HepG2 (cell line): ENCODE measurements around the gene RPS6KB2. TPM values are rescaled to one million over a fixed set of nuclear protein-coding genes. Genes with fewer than 3 reads are reported as not detected.

Experiments used
- IRF2 ChIP-seq: IDR thresholded peaks from 2 replicates; pipeline ENCODE4 v1.6.1; 2018; ENCODE audit warnings: missing genetic modification reagents, missing compliant biosample characterization
- KDM2A ChIP-seq: sonication (generic); formaldehyde crosslinking; IDR thresholded peaks from 2 replicates; pipeline ENCODE4 v1.4.0; 2020; ENCODE audit warnings: low read depth, missing genetic modification reagents, borderline replicate concordance
- KLF13 ChIP-seq: sonication (generic); formaldehyde crosslinking; IDR thresholded peaks from 2 replicates; pipeline ENCODE4 v1.4.0; 2020; ENCODE audit warnings: mild to moderate bottlenecking, missing genetic modification reagents
- LCORL ChIP-seq, 2 experiments: fragments of 450-650 bp in 1 of 2; sonication (generic) in 1 of 2; formaldehyde crosslinking in 1 of 2; IDR thresholded peaks; 2 replicates each; pipeline versions ENCODE4 v1.5.0 to v1.6.1; 2017 to 2020; ENCODE audit warnings: antibody characterized with exemption in 1 of 2, missing genetic modification reagents in 1 of 2
- MLLT10 ChIP-seq: sonication (generic); formaldehyde crosslinking; IDR thresholded peaks from 2 replicates; pipeline ENCODE4 v1.4.0; 2020; ENCODE audit warnings: missing genetic modification reagents
- NFIC ChIP-seq: IDR thresholded peaks from 2 replicates; pipeline ENCODE4 v1.6.1; 2012; ENCODE audit warnings: mild to moderate bottlenecking, low read length, inconsistent platforms
- RARG ChIP-seq: sonication (generic); formaldehyde crosslinking; IDR thresholded peaks from 2 replicates; pipeline ENCODE4 v1.4.0; 2020; ENCODE audit warnings: low read depth, mild to moderate bottlenecking, missing genetic modification reagents
- SP5 ChIP-seq: IDR thresholded peaks from 2 replicates; pipeline ENCODE4 v1.6.1; 2016; ENCODE audit warnings: low read depth, borderline replicate concordance
- TARDBP ChIP-seq: sonication (generic); formaldehyde crosslinking; IDR thresholded peaks from 2 replicates; pipeline ENCODE4 v1.8.0; 2022; ENCODE audit warnings: mild to moderate bottlenecking, missing genetic modification reagents
- ZBTB42 ChIP-seq: sonication (generic); formaldehyde crosslinking; IDR thresholded peaks from 2 replicates; pipeline ENCODE4 v1.5.0; 2020; ENCODE audit warnings: mild to moderate bottlenecking, missing genetic modification reagents
- ZC3H13 ChIP-seq: sonication (generic); formaldehyde crosslinking; IDR thresholded peaks from 2 replicates; pipeline ENCODE4 v1.8.1; 2023; ENCODE audit warnings: mild to moderate bottlenecking, missing genetic modification reagents, moderate library complexity
- ZFP36L2 ChIP-seq: sonication (generic); formaldehyde crosslinking; IDR thresholded peaks from 2 replicates; pipeline ENCODE4 v1.4.0; 2020; ENCODE audit warnings: missing genetic modification reagents
- ZSCAN31 ChIP-seq: sonication (generic); formaldehyde crosslinking; IDR thresholded peaks from 2 replicates; pipeline ENCODE4 v1.5.0; 2020; ENCODE audit warnings: low read depth, mild to moderate bottlenecking, missing genetic modification reagents
- polyA plus RNA-seq, 8 experiments: library from polyadenylated mRNA; depleted of rRNA in 3 of 8; stranded (reverse) in 7 of 8; unstranded in 1 of 8; fragments of >200 nt; fragmentation: Illumina TruSeq in 4 of 8; extraction: Trizol in 4 of 8; gene quantifications; 2 replicates each; pipeline versions ENCODE4 v1.2.1 to v1.2.3, GENCODE V29; 2011 to 2016; ENCODE audit warnings: low read depth in 4 of 8, missing spikeins in 1 of 8, mixed read lengths in 1 of 8; ENCODE audit not compliant: insufficient read depth in 1 of 8
- total RNA-seq, 5 experiments: library from RNA; depleted of rRNA; stranded (reverse); fragments of >200 nt; fragmentation: Illumina TruSeq; extraction: Trizol; gene quantifications; 2 replicates each; pipeline ENCODE4 v1.2.3, GENCODE V29; 2016; ENCODE audit warnings: low read depth in 1 of 5
- TF ChIP-seq, protein P1 (sequence below): sonication (generic); formaldehyde crosslinking; IDR thresholded peaks from 2 replicates; pipeline ENCODE4 v1.4.0; 2020; ENCODE audit warnings: missing genetic modification reagents, mild to moderate bottlenecking, borderline replicate concordance
- TF ChIP-seq, protein P2 (sequence below), 2 experiments: fragments of 450-650 bp in 1 of 2; sonication (generic) in 1 of 2; formaldehyde crosslinking in 1 of 2; IDR thresholded peaks; 2 replicates each; pipeline versions ENCODE4 v1.6.1 to v1.8.0; 2016 to 2022; ENCODE audit warnings: antibody characterized with exemption in 1 of 2, mild to moderate bottlenecking in 1 of 2, missing genetic modification reagents in 1 of 2
- TF ChIP-seq, protein P3 (sequence below): sonication (generic); formaldehyde crosslinking; IDR thresholded peaks from 2 replicates; pipeline ENCODE4 v1.5.0; 2020; ENCODE audit warnings: missing genetic modification reagents

The RPS6KB2 gene
- total and polyA plus RNA-seq, 2 of the 13 experiments (the other 11 are each of a cell fraction or from before 2014, with no cell fraction given), result 52.9 to 54.8 TPM

DNA sequence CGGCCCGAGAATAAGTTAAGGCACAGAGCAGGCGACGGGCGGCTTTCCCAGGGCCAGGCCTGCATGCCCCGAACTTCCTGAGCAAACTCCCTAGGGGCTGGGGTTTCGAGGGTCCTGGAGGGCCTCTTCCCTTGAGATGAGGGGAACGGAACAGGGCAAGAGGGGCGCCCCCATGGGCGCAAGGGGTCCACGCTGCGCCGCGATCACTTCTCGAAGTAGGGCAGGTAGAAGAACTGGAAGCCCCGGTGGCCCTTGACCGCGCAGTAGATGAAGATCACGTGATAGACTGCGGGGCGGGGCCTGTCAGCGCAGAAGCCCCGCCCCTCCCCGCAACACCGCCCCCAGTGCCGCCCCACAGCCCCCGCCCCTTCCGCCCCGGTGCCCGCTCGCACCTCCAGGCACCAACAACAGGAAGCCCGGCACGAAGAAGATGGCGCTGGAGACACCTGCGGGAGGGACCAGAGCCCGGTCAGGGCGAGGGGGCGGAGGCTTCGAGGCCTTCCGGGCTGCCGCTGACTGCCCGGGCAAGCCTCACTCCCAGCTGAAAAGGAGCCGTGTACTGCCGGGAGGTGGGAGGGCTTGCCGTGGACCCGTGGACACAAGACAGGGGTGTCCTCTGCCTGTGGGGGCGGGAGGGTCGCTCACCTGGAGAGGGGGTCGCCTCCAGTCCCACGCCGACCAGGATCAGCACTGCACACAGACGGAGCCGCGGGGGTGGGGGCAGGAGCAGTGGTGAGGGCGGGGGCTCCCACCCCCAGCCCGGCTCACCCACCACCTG, 36.3 kb downstream of the RPS6KB2 start (continued):
- TF ChIP-seq, protein P1, sequence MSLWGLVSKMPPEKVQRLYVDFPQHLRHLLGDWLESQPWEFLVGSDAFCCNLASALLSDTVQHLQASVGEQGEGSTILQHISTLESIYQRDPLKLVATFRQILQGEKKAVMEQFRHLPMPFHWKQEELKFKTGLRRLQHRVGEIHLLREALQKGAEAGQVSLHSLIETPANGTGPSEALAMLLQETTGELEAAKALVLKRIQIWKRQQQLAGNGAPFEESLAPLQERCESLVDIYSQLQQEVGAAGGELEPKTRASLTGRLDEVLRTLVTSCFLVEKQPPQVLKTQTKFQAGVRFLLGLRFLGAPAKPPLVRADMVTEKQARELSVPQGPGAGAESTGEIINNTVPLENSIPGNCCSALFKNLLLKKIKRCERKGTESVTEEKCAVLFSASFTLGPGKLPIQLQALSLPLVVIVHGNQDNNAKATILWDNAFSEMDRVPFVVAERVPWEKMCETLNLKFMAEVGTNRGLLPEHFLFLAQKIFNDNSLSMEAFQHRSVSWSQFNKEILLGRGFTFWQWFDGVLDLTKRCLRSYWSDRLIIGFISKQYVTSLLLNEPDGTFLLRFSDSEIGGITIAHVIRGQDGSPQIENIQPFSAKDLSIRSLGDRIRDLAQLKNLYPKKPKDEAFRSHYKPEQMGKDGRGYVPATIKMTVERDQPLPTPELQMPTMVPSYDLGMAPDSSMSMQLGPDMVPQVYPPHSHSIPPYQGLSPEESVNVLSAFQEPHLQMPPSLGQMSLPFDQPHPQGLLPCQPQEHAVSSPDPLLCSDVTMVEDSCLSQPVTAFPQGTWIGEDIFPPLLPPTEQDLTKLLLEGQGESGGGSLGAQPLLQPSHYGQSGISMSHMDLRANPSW (CRISPR knock-in tag), result 0 out of 2 replicates have a peak, but pooled peaks have one; percentile 14
- TF ChIP-seq MLLT10 (CRISPR knock-in tag) (no peak), SP5 (CRISPR knock-in tag) (peak; percentile 42; the same call in 1 of the 2 replicates), TARDBP (CRISPR knock-in tag) (peak; percentile 41; the same call in 1 of the 2 replicates), KLF13 (0 out of 2 replicates have a peak, but pooled peaks have one; percentile 8), NFIC (no peak), RARG (CRISPR knock-in tag) (no peak), ZBTB42 (CRISPR knock-in tag) (no peak), LCORL (IDR thresholded peaks at IDR 0.05) (no peak), LCORL (CRISPR knock-in tag; IDR thresholded peaks at IDR 0.05) (peak; percentile 51; the same call in 1 of the 2 replicates), ZC3H13 (0 out of 2 replicates have a peak, but pooled peaks have one; percentile 39), ZSCAN31 (CRISPR knock-in tag) (no peak), KDM2A (CRISPR knock-in tag) (peak; percentile 60; the same call in 1 of the 2 replicates), ZFP36L2 (CRISPR knock-in tag) (no peak), IRF2 (CRISPR knock-in tag) (no peak)
- TF ChIP-seq, protein P2, sequence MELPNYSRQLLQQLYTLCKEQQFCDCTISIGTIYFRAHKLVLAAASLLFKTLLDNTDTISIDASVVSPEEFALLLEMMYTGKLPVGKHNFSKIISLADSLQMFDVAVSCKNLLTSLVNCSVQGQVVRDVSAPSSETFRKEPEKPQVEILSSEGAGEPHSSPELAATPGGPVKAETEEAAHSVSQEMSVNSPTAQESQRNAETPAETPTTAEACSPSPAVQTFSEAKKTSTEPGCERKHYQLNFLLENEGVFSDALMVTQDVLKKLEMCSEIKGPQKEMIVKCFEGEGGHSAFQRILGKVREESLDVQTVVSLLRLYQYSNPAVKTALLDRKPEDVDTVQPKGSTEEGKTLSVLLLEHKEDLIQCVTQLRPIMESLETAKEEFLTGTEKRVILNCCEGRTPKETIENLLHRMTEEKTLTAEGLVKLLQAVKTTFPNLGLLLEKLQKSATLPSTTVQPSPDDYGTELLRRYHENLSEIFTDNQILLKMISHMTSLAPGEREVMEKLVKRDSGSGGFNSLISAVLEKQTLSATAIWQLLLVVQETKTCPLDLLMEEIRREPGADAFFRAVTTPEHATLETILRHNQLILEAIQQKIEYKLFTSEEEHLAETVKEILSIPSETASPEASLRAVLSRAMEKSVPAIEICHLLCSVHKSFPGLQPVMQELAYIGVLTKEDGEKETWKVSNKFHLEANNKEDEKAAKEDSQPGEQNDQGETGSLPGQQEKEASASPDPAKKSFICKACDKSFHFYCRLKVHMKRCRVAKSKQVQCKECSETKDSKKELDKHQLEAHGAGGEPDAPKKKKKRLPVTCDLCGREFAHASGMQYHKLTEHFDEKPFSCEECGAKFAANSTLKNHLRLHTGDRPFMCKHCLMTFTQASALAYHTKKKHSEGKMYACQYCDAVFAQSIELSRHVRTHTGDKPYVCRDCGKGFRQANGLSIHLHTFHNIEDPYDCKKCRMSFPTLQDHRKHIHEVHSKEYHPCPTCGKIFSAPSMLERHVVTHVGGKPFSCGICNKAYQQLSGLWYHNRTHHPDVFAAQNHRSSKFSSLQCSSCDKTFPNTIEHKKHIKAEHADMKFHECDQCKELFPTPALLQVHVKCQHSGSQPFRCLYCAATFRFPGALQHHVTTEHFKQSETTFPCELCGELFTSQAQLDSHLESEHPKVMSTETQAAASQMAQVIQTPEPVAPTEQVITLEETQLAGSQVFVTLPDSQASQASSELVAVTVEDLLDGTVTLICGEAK (IDR thresholded peaks at IDR 0.05), result no peak
- TF ChIP-seq, protein P2 (CRISPR knock-in tag; IDR thresholded peaks at IDR 0.05), result no peak
- TF ChIP-seq, protein P3, sequence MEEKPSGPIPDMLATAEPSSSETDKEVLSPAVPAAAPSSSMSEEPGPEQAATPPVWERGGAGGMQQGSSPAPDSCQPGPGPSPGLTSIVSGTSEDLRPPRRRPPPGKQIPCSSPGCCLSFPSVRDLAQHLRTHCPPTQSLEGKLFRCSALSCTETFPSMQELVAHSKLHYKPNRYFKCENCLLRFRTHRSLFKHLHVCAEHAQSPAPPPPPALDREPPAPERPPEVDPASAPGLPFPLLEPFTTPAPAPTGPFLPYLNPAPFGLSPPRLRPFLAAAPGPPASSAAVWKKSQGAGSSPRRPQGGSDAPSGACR, result peak; percentile 73; the same call in 1 of the 2 replicates
